Measurements from ENCODE around the gene IQGAP1. TPM values are rescaled to one million over a fixed set of nuclear protein-coding genes. Genes with fewer than 3 reads are reported as not detected.
"Not testable (repeated sequence)": the region's sequence is repeated elsewhere in the genome, so short reads cannot be mapped to it uniquely, and the experiment has no call there.

The IQGAP1 gene
- total RNA-seq, 1 donor from 2014 or later: 41.0 TPM

DNA sequence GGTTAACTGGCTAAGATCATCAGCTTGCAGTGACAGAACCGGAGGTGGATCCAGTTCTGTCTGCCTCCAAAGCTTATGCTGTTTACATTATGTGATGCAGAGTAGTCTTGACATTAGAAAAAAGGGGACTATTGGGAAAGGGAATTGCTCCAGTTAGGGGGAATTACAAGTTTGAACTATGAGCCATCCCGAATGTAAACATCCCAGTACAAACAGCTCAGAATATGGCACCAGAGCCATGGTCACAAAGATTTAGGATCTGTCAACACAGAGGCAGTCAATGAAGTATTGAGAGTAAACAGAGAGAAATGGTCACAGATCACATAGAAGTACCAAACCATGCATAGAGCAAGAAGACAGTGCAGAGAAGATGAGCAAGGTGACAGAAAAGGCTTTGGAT lies 101.9 kb downstream of the IQGAP1 start:
- no peak for DNase-seq

DNA sequence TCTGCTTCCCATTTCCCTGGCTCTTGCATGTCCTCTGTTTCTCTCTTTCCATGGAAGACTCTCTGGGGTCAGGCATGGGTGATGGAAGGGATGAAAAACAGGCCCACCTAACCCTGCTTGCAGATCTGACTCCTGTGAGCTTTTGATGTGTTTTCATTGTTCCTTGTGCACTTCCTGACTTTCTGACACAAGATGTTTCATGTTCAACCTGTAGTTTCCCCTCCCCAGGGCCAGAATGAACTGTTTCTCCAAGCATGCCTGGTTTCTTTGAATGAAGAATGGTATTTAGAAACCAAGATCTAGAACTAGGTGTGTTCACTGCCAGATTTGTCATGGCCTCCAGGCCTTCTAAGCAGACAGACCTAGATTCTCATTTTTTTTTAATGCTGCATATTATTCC lies 105.6 kb downstream of the IQGAP1 start:
- no peak for DNase-seq

DNA sequence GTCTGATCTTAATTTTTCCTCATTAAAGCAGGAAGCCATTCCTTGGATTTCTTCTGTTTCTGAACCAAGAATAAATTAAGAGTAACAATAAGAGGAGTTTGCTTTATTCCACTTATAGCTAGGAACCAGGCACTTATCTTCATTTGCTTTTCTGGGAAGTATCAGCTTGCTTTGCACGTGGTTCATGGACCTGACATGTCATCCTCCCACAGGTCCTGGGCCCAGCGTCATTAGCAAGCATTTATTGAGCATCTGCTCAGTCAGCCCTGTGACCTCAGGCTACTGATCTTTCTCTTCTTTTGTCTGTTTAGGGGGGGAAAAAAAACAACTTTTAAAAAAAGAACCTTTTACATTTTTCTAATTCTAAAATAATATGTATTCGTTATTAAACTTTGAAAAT lies 107.0 kb downstream of the IQGAP1 start:
- no peak for DNase-seq

DNA sequence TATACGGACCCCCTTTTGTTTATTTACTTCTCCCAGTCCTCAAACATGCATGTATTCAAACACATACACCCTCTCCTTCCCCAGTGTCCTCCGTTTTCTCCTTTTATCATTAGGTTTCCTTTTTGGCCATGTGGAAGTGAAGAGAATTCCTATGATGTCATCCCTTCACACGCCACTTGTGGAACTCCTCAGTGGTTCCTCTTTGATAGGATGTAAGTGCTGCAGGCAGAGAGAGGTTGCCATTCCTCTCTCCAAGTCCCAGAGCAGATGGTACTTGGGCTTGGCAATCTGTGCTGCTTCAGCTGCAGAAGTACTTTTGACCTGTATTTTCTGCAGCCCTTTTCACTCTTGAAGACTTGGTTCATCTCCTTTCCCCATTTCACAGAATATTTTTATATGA lies 108.7 kb downstream of the IQGAP1 start:
- DNase-seq: no peak

DNA sequence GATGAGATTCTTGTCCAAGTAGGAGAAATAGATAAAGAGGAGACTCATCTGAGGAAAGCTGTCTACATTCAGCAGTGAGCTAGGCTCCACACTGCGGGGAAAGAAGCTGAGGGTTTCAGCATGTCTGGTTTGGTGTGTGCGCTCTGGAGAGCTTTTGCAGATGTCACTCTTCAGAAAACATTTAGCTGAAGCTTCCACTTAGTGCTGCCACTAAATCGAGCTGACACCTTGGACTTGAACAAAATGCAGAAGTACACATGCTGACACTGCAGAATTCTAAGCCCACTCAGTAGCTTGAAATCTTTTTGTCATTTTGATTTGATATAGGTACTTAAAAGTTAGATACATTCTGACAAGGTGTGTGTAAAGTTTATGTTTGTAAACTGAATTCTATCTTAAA lies 109.3 kb downstream of the IQGAP1 start:
- no peak for DNase-seq

DNA sequence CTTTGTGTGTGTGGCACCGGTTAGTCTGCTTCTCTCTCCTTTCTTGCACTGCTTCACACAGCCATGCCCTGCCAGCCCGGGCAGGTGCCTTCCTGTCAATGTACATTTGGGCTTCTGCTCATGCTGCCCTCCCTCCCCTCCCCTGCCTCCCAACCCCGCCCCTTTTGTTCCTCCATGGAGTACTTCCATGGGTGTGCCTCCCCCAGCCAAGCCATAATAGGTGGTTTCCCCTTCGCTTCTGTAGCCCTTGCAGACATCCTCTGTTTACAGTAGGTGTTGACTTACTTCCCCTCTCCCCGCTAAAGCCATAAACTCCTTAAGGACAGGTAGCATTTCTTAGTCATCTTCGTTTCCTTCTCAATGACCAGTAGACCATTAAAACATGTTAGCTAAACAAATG lies 109.9 kb downstream of the IQGAP1 start:
- DNase-seq: no peak

DNA sequence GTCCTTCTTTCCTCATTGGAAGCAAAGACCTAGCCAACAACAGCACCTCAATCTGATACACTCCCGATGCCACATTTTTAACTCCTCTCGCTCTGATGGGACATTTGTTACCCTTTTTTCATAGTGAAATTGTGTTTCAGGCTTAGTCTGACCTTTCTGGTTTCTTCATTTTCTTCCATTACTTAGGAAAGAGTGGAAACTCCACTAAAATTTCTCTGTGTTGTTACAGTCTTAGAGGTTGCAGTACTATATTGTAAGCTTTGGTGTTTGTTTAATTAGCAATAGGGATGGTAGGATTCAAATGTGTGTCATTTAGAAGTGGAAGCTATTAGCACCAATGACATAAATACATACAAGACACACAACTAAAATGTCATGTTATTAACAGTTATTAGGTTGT lies 112.1 kb downstream of the IQGAP1 start:
- DNase-seq: no peak

DNA sequence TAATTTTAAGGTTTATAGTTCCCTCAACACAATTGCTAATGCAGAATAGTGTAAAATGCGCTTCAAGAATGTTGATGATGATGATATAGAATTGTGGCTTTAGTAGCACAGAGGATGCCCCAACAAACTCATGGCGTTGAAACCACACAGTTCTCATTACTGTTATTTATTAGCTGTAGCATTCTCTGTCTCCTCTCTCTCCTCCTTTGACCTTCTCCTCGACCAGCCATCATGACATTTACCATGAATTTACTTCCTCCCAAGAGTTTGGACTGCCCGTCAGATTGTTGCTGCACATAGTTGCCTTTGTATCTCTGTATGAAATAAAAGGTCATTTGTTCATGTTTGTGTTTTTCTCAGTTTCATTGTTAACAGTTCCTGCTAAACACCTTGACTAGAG lies 113.9 kb downstream of the IQGAP1 start:
- DNase-seq: no peak

DNA sequence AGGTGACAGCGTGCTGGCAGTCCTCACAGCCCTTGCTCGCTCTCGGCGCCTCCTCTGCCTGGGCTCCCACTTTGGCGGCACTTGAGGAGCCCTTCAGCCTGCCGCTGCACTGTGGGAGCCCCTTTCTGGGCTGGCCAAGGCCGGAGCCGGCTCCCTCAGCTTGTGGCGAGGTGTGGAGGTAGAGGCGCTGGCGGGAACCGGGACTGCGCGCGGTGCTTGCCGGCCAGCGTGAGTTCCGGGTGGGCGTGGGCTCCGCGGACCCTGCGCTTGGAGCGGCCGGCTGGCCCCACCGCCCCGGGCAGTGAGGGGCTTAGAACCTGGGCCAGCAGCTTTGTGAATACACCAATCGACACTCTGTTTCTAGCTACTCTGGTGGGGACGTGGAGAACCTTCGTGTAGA lies 122.7 kb downstream of the IQGAP1 start:
- DNase-seq: not testable (repeated sequence)

DNA sequence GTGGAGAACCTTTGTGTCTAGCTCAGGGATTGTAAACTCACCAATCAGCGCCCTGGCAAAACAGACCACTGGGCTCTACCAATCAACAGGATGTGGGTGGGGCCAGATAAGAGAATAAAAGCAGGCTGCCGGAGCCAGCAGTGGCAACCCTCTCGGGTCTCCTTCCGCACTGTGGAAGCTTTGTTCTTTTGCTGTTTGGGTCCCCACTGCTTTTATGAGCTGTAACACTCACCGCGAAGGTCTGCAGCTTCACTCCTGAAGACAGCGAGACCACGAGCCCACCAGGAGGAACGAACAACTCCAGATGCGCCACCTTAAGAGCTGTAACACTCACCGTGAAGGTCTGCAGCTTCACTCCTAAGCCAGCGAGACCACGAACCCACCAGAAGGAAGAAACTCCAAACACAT lies 123.2 kb downstream of the IQGAP1 start:
- not testable (repeated sequence) for DNase-seq

DNA sequence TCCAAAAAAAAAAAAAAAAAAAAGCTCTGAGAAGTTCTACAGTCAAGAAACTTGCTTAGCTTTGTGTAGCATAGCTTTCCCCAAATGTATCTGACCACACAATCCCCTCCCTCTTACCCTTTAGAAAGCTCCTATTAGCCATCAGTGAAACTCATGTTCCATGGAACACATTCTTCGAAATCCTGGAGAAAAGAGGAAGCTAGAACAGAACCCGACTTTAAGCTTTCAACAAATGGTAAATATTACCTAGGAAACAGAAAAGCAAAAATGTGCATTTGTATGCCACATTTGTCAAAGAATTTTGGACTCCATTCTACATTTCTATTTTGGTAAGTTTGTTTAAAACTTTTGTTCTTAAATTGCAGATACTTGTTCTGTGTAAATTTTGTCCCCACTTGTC lies 124.2 kb downstream of the IQGAP1 start:
- DNase-seq: no peak

DNA sequence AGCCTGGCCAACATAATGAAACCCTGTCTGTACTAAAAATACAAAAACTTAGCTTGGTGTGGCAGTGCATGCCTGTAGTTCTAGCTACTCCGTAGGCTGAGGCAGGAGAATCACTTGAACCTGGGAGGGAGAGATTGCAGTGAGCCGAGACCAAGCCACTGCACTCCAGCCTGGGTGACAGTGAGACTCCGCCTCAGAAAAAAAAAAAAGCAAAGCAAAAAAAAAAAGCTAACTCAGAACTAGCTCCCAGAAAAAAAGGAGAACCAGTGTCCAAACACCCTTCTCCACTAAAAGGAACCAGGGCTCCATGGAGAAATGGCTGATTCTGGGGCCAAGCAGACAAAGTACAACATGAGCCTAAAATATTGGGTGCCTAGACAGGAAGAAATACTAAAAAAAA lies 124.9 kb downstream of the IQGAP1 start:
- DNase-seq: no peak

DNA sequence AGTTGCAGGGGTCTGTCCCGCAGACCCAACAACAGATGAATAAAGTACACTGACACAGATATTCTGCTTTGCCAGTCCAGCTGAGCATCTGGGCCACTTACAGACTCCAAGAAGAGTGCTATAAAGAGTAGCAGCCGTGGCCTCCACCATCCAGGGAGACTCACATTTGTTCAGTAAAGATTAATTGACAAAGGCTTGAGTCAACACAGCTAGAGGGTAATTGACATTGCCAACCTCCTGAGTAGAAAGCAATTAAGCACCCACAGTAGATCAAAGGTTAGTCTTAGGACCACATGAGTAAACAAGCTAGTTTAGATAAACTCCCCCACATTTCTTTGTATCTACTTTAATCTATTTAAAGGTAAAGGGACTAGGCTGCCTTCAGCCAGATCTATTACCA lies 125.4 kb downstream of the IQGAP1 start:
- no peak for DNase-seq

DNA sequence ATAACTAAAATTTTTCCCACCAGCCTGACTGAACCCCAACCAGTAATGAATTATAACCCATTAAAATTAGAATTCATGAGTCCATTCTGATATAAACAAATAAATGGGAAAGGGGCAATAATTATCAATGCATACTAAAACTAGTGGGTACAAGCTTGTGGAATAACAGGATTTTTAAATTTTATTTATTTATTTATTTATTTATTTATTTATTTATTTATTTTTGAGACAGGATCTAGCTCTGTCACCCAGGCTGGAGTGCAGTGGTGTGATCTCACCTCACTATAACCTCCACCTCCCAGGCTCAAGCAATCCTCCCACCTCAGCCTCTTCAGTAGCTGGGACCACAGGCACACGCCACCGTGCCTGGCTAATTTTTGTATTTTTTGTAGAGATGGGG lies 125.9 kb downstream of the IQGAP1 start:
- DNase-seq: not testable (repeated sequence)

DNA sequence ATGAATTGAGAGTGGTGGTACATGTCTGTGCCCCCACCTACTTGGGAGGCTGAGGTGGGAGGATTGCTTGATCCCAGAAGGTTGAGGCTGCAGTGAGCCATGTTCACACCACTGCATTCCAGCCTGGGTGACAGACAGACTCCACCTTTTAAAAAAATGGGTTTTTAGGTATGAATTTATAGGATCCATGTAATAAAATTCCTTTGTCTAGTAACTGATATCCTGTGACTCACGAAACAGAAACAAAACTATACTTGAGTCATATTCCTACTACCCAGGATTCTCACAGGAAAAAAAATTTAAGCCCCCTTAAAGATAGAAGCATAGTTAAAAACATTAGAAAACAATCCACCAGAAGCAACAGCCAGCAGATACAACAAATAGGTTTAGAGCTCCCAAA lies 131.6 kb downstream of the IQGAP1 start:
- no peak for DNase-seq

DNA sequence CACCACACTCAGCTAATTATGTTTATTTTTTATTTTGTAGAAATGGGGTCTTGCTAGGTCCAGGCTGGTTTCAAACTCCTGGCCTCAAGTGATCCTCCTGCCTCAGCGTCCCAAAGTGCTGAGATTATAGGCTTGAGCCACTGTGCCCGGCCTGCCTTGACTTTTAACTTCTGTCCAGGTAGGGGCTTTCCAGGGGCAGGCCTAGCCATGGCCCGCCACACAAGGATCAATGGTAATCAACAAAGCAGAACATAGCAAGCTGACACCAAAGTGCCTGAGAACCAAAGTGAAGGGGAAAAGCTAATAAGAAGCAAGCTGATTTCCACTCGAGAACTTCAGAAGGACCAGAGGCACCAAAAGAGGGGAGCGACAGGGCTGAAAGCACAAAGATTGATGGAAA lies 132.3 kb downstream of the IQGAP1 start:
- DNase-seq: no peak

DNA sequence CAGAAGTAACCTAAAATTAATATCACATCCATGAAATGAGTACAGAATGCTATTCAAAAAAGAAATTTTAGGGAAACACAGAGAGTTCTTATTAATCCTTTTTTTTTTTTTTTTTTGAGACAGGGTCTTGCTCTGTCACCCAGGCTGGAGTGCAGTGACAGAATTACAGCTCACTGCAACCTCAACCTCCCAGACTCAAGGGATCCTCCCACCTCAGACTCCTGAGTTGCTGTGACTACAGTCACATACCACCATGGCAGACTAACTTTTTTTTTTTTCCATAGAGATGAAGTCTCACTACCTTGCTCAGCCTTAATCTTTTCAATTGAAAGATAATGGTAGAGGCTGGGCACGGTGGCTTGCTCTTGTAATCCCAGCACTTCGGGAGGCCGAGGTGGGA lies 135.3 kb downstream of the IQGAP1 start:
- no peak for DNase-seq

DNA sequence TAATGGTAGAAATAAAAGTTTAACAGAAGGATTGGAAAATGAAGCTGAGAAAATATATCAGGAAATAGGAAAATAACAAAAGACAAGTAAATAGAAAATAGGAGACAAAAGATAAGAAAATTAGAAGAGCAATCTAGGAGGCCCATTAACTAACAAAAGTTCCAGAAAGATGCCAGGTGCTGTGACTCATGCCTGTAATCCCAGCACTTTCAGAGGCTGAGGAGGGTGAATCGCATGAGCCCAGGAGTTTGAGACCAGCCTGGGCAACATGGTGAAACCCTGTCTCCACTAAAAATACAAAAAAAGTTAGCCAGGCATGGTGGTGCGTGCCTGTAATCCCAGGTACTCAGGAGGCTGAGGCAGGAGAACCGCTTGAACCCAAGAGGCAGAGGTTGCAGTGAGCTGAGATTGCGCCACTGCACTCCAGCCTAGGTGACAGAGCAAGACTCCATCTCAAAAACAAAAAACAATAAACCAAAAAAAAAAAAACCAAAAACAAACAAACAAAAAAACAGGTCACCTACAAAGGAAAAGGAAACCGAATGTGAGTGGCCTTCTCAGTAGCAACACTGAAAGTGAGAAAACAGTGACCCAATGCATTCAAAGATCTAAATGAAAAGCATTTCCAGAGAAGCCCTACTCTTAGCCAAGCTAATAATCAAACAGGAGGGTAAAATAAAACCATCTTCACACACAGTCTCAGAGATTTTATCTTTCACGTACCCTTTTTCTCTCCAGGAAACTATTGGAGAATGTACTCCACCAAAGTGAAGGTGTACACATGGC lies 136.2 kb downstream of the IQGAP1 start:
- not testable (repeated sequence) for DNase-seq

DNA sequence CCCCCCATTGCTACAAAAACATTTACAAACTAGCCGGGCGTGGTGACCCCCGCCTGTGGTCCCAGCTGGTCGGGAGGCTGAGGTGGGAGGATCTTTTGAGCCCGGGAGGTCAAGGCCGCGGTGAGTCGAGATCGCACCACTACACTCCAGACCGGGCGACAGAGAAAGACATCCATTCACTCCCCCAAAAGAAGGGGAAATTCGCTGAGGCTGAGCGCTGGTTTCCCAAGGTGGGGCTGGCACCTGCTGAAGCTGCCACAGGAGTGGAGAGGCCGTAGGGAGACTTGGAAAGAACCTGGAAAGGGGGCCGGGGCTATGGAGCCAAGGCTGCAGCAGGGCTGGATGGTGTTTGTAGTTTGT lies 140.9 kb downstream of the IQGAP1 start:
- DNase-seq: no peak

DNA sequence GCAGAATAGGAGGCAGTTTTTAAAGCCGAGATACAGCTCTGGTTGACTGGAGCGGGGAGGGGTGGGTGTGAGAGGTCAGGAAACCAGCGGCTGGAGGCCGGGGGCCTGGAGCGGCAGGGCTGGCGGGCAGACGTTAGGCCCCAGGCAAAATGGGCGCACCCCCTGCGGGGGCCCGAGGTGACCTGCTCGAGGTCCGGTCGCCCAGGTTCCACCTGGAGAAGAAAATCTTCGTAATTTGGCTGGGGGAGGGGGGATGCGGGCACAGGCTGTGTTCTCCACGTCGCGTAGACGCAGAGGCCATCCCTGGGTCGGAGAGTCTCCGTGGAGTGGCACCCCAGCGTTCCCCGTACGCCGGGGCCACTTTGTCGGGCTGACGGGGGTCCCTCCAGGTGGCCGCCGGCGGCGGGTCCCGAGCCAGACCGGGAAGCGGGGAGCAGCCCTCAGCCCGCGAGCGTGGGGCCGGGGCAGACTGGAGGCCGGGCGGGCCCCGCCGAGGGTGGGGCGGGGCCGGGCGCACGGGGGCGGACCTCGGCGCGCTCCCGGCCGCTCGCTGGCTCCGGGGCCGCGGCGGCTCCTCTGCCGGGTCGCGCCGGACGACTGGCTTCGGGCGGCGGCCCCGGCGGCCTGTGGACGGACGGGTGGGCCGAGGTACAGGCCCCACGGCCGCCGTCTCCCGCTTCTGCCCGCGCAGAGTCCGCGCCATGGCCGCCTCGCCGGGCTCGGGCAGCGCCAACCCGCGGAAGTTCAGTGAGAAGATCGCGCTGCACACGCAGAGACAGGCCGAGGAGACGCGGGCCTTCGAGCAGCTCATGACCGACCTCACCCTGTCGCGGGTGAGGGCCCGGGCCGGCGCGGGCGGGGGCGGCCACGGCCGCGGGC lies 141.6 kb downstream of the IQGAP1 start, which contains the start of gene CRTC3:
TSS of gene CRTC3 (plus strand) at position 553 of the 879 bp plus-strand sequence. CDS start at position 702, 149 bp downstream.
- no peak for DNase-seq

DNA sequence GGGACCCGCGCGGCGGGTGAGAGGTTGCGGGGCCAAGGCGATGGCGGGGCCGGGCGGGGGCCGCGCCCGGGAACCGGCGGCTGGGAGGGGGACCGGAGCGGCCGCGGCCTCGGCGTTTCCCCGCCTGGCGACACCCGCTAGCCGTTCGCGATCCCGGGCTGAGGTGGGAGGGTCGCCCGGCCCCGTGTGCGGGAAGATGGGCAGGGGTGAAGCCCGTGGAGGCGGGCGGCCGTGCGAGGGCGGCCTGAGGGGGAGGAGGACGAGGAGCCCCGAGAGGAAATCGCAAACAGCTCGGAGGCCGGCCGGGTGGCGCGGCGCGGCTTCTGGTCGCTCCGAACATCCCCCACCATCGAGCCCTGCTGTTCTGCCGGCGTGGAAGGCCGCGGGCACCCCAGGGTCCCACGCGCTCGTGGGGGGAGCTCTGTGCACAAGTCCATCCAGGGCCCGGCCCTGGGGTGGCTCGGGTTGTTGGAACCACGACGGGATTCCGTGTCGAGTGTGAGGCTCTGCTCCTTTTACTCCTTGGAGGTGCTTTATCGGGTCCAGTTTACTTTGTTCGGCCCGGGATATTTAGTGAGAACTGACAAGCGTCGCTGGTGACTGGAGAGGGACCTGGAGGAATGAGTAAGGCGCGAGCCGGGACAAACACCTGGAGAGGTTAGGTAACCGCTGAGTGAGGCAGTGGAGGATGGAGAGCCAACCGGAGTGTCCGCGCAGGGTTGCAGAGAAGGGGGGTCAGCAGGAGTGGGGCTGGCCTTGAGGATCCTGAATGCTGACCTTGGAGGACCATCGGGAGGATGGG lies 142.4 kb downstream of the IQGAP1 start:
- no peak for DNase-seq

DNA sequence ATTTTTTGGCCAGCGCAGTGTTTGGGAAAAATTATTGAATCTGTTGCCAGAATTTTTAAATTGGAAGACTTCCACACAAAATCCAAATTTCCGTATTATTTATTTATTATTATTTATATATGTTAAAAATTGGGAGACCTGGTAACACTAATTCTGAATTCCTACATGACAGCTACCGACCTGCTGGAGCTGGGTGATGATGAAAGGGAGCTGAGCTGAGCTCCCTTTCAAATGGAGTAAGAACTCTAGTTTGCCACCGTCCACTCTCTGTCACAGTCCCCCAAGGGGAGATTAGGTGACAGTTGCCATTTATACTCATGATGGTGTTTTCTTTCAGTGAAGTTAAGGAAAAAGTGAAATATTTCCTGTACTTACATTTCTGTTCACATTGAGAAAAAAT lies 143.1 kb downstream of the IQGAP1 start:
- DNase-seq: no peak

DNA sequence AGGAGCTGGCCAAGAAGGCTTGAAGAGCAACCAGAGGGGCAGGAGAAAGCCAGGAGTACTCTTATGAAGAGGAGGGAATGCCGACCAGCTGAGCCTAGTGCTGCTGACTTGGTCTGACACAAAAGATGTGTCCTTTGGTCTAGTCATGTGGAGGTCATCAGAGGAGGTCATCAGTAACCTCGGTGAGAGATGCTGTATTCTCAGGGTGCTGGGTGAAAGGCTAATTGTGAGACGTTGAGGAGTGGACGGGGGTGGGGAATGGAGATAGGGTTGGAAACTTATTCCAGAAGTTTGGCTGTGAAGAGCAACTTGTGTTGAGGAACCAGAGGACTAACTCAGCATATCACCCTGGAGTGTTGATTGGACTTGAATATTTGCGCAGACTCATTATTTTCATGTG lies 147.2 kb downstream of the IQGAP1 start:
- no peak for DNase-seq
